Activated naive CD8-positive, alpha-beta T cell treated with anti-CD3 and anti-CD28 coated beads for 36 hours (primary cell): ENCODE data around the gene HDAC4. TPM values are rescaled to one million over a fixed set of nuclear protein-coding genes. Genes with fewer than 3 reads are reported as not detected.

Experiments
- DNase-seq: peaks from one replicate; pipeline ENCODE4 v3.0.0; 2021
- H3K27ac Mint-ChIP-seq: one replicate; pipeline ENCODE4 v1.8.0; 2022; ENCODE audit warnings: mild to moderate bottlenecking, moderate library complexity, mixed read lengths
- H3K27me3 Mint-ChIP-seq: one replicate; pipeline ENCODE4 v1.8.0; 2022; ENCODE audit warnings: mild to moderate bottlenecking, mixed read lengths
- H3K36me3 Mint-ChIP-seq: one replicate; pipeline ENCODE4 v1.8.0; 2021; ENCODE audit warnings: mild to moderate bottlenecking, mixed read lengths
- H3K4me1 Mint-ChIP-seq: one replicate; pipeline ENCODE4 v1.8.0; 2021; ENCODE audit warnings: mixed read lengths
- H3K4me3 Mint-ChIP-seq: one replicate; pipeline ENCODE4 v1.8.0; 2022; ENCODE audit warnings: mild to moderate bottlenecking, moderate library complexity, mixed read lengths
- H3K9me3 Mint-ChIP-seq: one replicate; pipeline ENCODE4 v1.8.0; 2022; ENCODE audit warnings: mixed read lengths
- total RNA-seq, 2 experiments: library from RNA; stranded (reverse); gene quantifications; one replicate each; pipeline ENCODE4 v1.2.3, GENCODE V29; 2021

The HDAC4 gene
- total RNA-seq, 2 experiments from 2014 or later: 19.1 to 20.2 TPM

GRCh38 chr2:239316562-239317465, 84.0 kb downstream of the HDAC4 start:
- Mint-ChIP-seq H3K36me3 (peaks cover 26% of the 10 kb centered on the region), H3K9me3 (peaks cover 8% of the 10 kb centered on the region)
- no peak for DNase-seq

GRCh38 chr2:239315308-239315707, 85.5 kb downstream of the HDAC4 start:
- no peak overlapping the region for H3K27ac Mint-ChIP-seq
- H3K36me3 Mint-ChIP-seq: peaks cover 24% of the 10 kb centered on the region
- no peaks in the 10 kb centered on the region for H3K27me3 Mint-ChIP-seq
- DNase-seq: no peak
- peaks cover 8% of the 10 kb centered on the region for H3K9me3 Mint-ChIP-seq
- peaks cover 25% of the 10 kb centered on the region for H3K4me1 Mint-ChIP-seq
- no peak overlapping the region for H3K4me3 Mint-ChIP-seq

More at GRCh38 chr2:239316562-239317465, 84.0 kb downstream of the HDAC4 start:
- H3K4me3 Mint-ChIP-seq: no peak overlapping the region
- H3K27ac Mint-ChIP-seq: no peak overlapping the region
- H3K4me1 Mint-ChIP-seq: peaks cover 36% of the 10 kb centered on the region
- no peaks in the 10 kb centered on the region for H3K27me3 Mint-ChIP-seq

GRCh38 chr2:239313776-239314175, 87.0 kb downstream of the HDAC4 start:
- no peak overlapping the region for H3K27ac Mint-ChIP-seq
- peaks cover 8% of the 10 kb centered on the region for H3K9me3 Mint-ChIP-seq
- no peak for DNase-seq
- H3K4me3 Mint-ChIP-seq: no peak overlapping the region
- H3K27me3 Mint-ChIP-seq: no peaks in the 10 kb centered on the region
- H3K4me1 Mint-ChIP-seq: peaks cover 24% of the 10 kb centered on the region
- peaks cover 24% of the 10 kb centered on the region for H3K36me3 Mint-ChIP-seq

GRCh38 chr2:239312741-239313667, 87.8 kb downstream of the HDAC4 start:
- no peaks in the 10 kb centered on the region for H3K27me3 Mint-ChIP-seq
- peaks cover 18% of the 10 kb centered on the region for H3K4me1 Mint-ChIP-seq
- no peak overlapping the region for H3K4me3 Mint-ChIP-seq
- H3K27ac Mint-ChIP-seq: no peak overlapping the region
- no peak for DNase-seq
- H3K36me3 Mint-ChIP-seq: peaks cover 24% of the 10 kb centered on the region
- H3K9me3 Mint-ChIP-seq: peaks cover 8% of the 10 kb centered on the region

- no peak for DNase-seq
- H3K27me3 Mint-ChIP-seq: no peaks in the 10 kb centered on the region
- H3K9me3 Mint-ChIP-seq: peaks cover 8% of the 10 kb centered on the region
- H3K36me3 Mint-ChIP-seq: peaks cover 23% of the 10 kb centered on the region
- peaks cover 13% of the 10 kb centered on the region for H3K4me1 Mint-ChIP-seq
- H3K4me3 Mint-ChIP-seq: no peak overlapping the region
- H3K27ac Mint-ChIP-seq: no peak overlapping the region
Measured at GRCh38 chr2:239312081-239312511, 88.7 kb downstream of the HDAC4 start.

- peaks cover 19% of the 10 kb centered on the region for H3K36me3 Mint-ChIP-seq
- H3K27ac Mint-ChIP-seq: no peak overlapping the region
- H3K4me3 Mint-ChIP-seq: no peak overlapping the region
- H3K4me1 Mint-ChIP-seq: peaks cover 6% of the 10 kb centered on the region
- no peak for DNase-seq
- no peaks in the 10 kb centered on the region for H3K27me3 Mint-ChIP-seq
- H3K9me3 Mint-ChIP-seq: peaks cover 8% of the 10 kb centered on the region
Measured at GRCh38 chr2:239311132-239312040, 89.4 kb downstream of the HDAC4 start.

- no peak for DNase-seq
- H3K4me3 Mint-ChIP-seq: no peak overlapping the region
- H3K27me3 Mint-ChIP-seq: no peaks in the 10 kb centered on the region
- peaks cover 17% of the 10 kb centered on the region for H3K36me3 Mint-ChIP-seq
- peak overlapping the region; percentile 20 for H3K27ac Mint-ChIP-seq
- peaks cover 8% of the 10 kb centered on the region for H3K9me3 Mint-ChIP-seq
- H3K4me1 Mint-ChIP-seq: peaks cover 6% of the 10 kb centered on the region
Measured at GRCh38 chr2:239310401-239311061, 90.3 kb downstream of the HDAC4 start.

- Mint-ChIP-seq H3K27ac (no peak overlapping the region), H3K36me3 (peaks cover 8% of the 10 kb centered on the region), H3K9me3 (peaks cover 4% of the 10 kb centered on the region), H3K27me3 (no peaks in the 10 kb centered on the region), H3K4me3 (no peak overlapping the region), H3K4me1 (peaks cover 4% of the 10 kb centered on the region)
- no peak for DNase-seq
Measured at GRCh38 chr2:239309398-239310245, 91.2 kb downstream of the HDAC4 start.

GRCh38 chr2:239308661-239309397, 92.0 kb downstream of the HDAC4 start:
- no peaks in the 10 kb centered on the region for H3K27me3 Mint-ChIP-seq
- H3K36me3 Mint-ChIP-seq: peaks cover 2% of the 10 kb centered on the region
- H3K27ac Mint-ChIP-seq: no peak overlapping the region
- DNase-seq: no peak
- peaks cover 10% of the 10 kb centered on the region for H3K4me1 Mint-ChIP-seq
- no peaks in the 10 kb centered on the region for H3K9me3 Mint-ChIP-seq
- no peak overlapping the region for H3K4me3 Mint-ChIP-seq

GRCh38 chr2:239307921-239308613, 92.8 kb downstream of the HDAC4 start:
- DNase-seq: no peak
- Mint-ChIP-seq H3K27me3 (no peaks in the 10 kb centered on the region), H3K9me3 (no peaks in the 10 kb centered on the region), H3K4me3 (no peak overlapping the region), H3K27ac (no peak overlapping the region), H3K4me1 (peaks cover 17% of the 10 kb centered on the region), H3K36me3 (no peaks in the 10 kb centered on the region)

- no peaks in the 10 kb centered on the region for H3K27me3 Mint-ChIP-seq
- no peak for DNase-seq
- peaks cover 22% of the 10 kb centered on the region for H3K4me1 Mint-ChIP-seq
- H3K9me3 Mint-ChIP-seq: no peaks in the 10 kb centered on the region
- H3K36me3 Mint-ChIP-seq: no peaks in the 10 kb centered on the region
- no peak overlapping the region for H3K4me3 Mint-ChIP-seq
- H3K27ac Mint-ChIP-seq: no peak overlapping the region
Measured at GRCh38 chr2:239307221-239307569, 93.6 kb downstream of the HDAC4 start.
